WI38 (cell line): ENCODE results near the gene C1QTNF1.
"Not testable (repeated sequence)": the region's sequence is repeated elsewhere in the genome, so short reads cannot be mapped to it uniquely, and the experiment has no call there.

Experiments used
- H3K4me3 ChIP-seq: 2 replicates; pipeline ENCODE4 v1.5.1; 2011; ENCODE audit warnings: low read depth, mild to moderate bottlenecking, control low read depth, low read length
- CTCF ChIP-seq: IDR thresholded peaks from 2 replicates; pipeline ENCODE4 v1.5.1; 2012; ENCODE audit warnings: low read depth, mild to moderate bottlenecking, control low read depth, low read length

The C1QTNF1 gene

GRCh38 chr17:79029327-79030009 is 5.5 kb downstream of the C1QTNF1 start:
- no peak for TF ChIP-seq CTCF
- H3K4me3 ChIP-seq: no peak overlapping the region

DNA sequence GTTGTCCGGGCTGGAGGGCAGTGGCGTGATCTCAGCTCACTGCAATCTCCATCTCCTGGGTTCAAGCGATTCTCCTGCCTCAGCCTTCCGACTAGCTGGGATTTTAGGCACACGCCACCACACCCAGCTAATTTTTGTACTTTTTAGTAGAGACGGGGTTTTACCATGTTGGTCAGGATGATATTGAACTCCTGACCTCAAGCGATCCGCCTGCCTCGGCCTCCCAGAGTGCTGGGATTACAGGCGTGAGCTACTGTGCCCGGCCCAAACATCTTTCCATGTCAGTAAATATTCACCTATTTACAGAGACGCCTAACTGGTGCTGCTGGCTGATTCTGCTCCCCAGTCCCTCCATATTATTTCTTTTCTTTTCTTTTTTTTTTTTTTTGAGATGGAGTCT is 6.7 kb downstream of the C1QTNF1 start:
- H3K4me3 ChIP-seq: not testable (repeated sequence)

- H3K4me3 ChIP-seq: no peak overlapping the region
- TF ChIP-seq CTCF: no peak
Observed at GRCh38 chr17:79031996-79032875, 8.3 kb downstream of the C1QTNF1 start.

GRCh38 chr17:79033046-79033616 is 9.2 kb downstream of the C1QTNF1 start:
- no peak overlapping the region for H3K4me3 ChIP-seq
- TF ChIP-seq CTCF: no peak

DNA sequence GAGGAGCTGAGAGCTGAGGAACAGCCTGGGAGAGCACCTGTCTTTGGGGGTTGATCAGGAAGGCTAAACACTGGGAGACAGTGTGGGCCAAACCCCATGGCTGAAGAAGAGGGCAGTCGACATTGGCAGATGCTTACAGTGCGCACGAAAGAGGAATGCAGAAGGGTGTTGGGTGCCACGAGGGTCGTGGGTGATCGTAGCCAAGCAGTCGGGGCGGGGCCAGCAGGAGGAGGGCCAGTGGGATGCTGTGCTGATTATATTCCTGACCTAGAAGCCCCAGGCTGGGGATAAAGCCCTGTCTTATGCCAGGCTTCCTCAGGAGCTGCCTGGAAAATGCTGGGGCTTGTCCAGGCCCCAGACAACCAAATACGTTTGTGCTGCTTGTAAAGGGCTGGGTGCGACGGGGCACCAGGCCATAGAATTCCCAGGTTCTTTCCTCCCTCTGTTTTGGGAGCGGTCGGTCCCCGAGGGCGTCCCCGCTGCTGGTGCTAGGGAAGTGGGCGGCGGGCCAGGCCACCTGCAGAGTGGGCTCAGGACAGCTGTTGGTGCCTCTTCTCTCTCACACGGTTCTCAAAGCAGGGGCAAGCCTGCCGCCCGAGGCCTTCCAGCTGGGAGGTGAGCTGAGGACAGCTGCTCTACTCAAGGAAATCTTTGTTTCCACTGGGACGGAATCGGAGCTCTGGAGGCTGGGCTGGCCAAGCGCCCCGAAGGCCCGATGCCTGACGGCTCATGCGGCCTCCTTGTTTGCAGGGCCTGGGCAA is 10.0 kb downstream of the C1QTNF1 start:
- no peak for TF ChIP-seq CTCF
- no peak overlapping the region for H3K4me3 ChIP-seq

DNA sequence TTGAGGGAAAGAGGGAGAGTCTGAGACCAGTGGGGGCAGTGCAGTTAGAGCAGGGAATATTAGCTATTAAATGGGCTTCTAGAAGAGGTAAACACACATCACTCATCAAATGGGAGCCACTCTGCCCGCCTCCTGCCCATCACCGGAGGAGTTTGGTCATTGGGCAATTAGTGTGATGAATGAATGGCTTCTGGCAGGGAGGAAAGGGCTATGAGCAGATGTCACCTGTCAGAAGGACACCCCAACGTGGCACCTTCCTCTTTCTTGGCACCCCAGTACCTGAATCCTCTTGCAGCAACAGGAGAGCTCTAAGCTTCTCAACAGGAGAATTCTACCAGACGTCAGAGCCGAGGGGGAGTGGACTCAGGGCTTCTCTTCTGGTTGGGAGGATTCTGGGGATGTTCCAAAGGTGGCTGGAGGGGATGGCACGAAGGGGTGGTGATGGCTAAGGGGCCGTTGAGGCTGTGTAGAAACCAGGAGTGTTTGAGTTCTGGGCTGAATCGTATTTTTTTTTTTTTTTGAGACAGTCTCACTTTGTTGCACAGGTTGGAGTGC is 11.0 kb downstream of the C1QTNF1 start:
- no peak overlapping the region for H3K4me3 ChIP-seq
- TF ChIP-seq CTCF: no peak

GRCh38 chr17:79035686-79036085 is 11.7 kb downstream of the C1QTNF1 start:
- H3K4me3 ChIP-seq: no peak overlapping the region
- TF ChIP-seq CTCF: no peak
